GM19468 (cell line): ENCODE results near the gene TRIM5.
"Not testable (repeated sequence)": the region's sequence is repeated elsewhere in the genome, so short reads cannot be mapped to it uniquely, and the experiment has no call there.

Experiments used
- ATAC-seq: cut with Tn5 transposase; IDR thresholded peaks from one replicate; pipeline ENCODE4 v1.9.1; 2021; ENCODE audit warnings: mild to moderate bottlenecking, moderate library complexity, moderate number of reproducible peaks; ENCODE audit not compliant: unreplicated experiment; ENCODE audit errors: extremely low read depth

TRIM5 gene, protein sequence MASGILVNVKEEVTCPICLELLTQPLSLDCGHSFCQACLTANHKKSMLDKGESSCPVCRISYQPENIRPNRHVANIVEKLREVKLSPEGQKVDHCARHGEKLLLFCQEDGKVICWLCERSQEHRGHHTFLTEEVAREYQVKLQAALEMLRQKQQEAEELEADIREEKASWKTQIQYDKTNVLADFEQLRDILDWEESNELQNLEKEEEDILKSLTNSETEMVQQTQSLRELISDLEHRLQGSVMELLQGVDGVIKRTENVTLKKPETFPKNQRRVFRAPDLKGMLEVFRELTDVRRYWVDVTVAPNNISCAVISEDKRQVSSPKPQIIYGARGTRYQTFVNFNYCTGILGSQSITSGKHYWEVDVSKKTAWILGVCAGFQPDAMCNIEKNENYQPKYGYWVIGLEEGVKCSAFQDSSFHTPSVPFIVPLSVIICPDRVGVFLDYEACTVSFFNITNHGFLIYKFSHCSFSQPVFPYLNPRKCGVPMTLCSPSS

DNA sequence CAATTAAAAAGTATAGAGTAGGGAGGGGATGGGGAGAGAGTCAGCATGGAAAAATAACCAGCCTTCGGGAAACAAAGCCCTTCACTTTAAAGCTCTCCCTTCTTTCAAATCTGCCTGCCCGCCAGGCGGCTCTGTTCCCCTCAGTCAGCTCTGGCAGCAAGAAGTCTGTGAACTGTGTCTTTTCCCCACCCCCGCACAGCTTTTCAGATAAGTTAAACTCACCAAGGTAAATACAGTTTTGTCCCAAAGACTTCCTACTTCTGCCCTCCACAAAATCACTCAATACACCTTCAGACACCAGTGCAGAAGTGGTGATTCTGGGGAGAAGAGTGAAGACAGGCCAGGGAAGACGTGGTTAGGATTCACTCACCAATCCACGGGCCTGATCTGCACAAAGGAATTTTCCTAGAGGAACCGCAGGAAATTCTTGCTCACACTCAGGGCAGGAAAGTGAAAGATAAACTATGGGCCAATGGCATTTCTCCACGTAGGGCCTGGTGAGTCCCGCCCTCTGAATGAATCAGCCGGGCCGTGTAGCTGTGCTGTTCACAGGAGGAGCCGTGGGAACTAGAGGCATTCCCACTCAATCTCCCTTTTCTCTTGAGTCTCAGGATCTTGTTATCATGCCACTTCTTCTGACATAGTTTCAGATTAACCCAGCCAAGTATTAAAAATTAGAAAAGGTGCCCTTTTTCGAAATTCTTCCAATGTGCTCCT is at the start of gene TRIM5:
Gene TRIM5, minus strand, starts transcription at position 429 of the 717 bp plus-strand sequence. CDS start 4,897 bp downstream, outside the sequence.
- ATAC-seq, result peak; percentile 40

DNA sequence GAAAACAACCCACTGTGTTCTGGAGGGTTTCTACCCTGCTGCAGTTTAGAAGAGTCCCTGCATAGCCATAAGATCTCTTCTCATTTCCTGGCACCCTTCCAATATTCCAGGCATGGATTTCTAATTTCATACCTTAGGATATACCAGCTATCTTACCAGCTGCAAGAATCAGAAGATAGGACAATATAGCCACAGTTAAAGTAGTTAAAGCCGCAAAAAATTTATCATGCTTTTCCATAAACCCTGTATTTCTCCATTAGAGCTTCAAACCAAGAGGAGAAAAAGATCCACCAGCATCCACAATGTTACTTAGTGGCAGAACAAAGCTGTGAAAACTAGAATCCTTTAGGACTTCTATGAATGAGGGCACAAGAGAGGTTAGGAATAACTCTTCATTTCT is 42.8 kb upstream of the TRIM5 start:
- no peak for ATAC-seq

DNA sequence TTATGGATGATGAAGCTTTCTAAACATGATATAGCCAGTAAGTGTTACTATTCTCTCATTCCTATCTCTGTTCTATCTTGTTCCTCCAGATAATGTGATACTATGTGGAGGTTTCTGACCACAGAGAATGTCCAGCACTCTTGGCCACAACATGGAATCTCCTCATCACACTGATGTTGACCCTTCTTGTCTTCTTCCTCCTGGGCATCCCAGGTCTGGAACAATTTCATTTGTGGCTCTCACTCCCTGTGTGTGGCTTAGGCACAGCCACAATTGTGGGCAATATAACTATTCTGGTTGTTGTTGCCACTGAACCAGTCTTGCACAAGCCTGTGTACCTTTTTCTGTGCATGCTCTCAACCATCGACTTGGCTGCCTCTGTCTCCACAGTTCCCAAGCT is 41.5 kb upstream of the TRIM5 start:
- ATAC-seq, result no peak

DNA sequence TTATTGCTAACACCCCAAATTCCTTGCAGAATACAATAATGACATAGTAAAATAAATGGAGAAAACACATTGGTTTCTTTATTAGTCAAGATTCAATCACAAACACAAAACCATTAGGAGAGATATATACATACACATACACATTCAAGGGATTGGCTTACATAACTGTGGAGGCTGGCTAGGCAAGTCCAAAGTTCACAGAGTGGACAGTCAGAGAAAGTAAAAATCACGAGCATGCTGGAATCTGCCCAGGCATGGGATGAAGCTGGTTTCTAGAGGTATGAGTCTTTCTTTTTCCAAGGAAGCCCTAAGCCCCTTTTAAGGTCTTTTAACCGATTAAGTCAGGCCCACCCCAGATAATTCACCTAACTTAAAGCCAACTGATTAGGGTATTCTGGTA is 37.7 kb upstream of the TRIM5 start:
- no peak for ATAC-seq

DNA sequence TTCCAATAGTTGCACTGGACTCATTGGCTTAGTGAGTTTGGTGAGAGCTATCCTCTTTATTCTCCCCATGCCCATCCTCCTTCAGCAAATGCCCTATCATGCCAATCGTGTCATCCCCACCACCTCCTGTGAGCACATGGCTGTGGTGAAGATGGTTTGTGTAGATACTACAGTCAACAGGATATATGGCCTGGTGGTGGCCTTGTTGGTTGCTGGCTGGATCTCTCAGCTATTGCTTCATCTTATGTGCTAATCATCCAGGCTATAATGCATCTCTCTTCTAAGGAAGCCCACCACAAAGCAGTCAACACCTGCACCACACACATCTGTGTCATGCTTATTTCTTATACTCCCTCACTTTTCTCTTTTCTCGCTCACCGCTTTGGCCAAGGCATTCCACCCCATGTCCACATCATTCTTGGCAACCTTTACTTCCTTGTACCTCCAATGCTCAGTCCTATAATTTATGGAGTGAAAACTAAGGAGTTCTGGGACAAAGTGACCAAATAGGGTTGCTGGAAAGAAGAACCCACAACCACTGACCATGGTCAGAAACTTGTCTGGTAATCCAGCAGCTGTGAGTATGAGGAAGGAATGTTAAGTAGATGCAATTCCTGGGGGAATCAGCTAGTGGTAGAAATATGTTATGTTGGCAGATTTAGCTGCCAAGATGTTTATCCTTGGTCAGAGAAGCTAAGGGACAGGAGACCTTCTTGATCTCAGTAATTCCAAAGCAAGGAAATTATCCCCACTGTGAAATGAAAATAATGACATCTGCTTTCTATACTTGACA is 35.0 kb upstream of the TRIM5 start:
- no peak for ATAC-seq

DNA sequence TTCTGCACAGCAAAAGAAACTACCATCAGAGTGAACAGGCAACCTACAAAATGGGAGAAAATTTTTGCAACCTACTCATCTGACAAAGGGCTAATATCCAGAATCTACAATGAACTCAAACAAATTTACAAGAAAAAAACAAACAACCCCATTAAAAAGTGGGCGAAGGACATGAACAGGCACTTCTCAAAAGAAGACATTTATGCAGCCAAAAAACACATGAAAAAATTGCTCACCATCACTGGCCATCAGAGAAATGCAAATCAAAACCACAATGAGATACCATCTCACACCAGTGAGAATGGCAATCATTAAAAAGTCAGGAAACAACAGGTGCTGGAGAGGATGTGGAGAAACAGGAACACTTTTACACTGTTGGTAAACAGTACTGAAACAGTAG is 31.6 kb upstream of the TRIM5 start:
- not testable (repeated sequence) for ATAC-seq

DNA sequence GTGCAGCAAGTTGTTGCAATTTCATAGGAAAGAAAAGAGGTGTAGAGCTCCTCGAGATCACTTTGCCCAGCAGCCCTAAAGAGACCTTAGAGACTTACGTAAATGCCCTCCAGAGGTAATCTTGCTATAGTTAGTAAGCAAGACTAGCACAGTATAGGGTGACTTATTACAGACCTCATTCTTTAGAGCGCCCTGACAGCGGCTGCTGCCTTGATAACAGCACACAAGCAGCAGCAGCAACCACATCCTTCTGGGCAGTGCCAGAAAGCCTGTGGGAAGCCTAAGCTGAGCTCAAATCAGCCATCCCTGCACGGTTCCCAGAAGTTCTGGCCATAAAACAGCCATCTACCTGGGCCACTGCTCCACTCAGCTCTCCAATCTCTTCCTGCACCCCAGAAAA is 28.8 kb upstream of the TRIM5 start:
- ATAC-seq, result no peak

DNA sequence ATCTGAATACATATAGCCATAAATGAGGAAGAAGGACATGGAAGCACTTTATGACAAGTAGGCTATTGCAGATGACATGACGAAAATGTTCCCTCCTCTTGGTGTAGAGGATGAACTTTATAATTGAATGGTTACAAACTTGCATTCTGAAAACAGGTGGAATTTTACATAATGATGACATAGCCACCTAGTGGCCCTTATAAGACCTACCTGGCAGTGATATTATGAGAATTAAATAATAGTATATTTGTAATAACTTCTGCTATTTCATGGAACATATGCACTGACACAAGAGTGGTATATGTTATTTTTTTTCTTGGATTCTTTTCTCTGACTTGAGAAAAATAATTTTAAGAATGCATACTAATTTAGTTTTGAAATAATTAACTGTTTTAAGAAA is 27.6 kb upstream of the TRIM5 start:
- no peak for ATAC-seq

DNA sequence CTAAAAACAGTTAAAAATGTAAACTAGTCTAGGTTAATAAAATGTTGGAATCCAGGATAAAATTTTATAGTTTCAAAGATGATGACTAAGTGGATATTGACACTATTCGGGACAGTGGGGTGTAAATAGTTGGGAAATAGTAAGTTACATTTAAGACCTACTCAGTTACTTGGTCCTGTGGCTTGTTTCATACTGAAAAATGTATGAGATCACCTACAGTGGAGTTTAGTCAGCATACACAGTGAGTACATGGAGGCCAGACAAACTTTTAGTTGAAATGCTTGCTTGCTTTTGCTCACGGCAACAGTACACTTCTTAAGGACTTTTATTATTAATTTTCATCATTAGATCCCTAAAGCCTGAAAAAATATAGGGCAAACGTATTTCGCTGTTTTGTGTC is 20.8 kb upstream of the TRIM5 start:
- ATAC-seq, result no peak

DNA sequence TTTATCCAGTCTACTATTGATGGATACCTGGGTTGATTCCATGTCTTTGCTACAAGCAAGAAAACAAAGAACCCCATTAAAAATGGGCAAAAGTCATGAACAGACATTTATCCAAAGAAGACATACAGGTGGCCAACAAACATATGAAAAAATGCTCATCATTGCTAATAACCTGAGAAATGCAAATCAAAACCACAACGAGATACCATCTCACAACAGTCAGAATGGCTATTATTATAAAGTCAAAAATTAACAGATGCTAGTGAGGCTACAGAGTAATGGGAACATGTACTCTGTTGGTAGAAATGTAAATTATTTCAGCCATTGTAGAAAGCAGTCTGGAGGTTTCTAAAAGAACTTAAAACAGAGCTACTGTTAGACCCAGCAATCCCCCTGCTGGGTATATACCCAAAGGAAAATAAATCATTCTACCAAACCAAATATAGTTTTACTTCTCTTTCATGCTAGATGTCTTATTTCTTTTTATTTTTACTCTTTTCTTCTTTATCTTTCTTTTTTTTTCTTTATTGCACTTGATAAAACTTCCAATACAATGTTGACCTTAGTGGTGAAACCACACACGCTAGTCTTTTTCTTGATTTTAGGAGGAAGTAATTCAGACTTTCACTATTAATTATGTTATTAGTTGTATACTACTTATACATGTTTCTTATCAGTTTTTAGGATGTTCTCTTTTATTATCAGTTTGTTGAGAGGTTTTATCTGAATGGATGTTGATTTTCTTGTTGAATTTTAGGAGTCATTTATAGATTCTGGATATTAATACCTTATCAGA is 19.1 kb upstream of the TRIM5 start:
- peak; percentile 85 for ATAC-seq

DNA sequence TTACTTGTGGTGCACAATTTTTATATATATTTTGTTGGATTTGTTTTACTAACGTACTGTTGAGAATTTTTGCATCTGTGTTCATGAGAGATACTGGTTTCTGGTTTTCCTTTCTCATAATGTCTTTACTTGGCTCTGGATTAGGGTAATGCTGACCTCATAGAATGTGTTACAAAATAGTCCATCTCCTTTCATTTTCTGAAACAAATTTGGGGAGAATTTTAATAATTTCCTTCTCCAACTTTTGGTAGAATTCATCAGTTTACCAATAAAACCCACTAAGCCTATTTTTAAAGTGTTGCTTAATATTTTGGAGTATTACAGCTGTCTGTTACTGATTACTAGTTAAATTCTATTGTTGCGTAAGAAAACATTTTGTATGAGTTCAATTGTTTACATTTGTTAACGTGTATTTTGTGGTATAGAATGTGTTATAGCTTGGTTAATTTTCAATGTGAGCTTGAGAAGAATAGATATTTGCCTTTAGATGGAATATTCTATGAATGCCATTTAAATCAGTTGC is 16.2 kb upstream of the TRIM5 start:
- ATAC-seq, result no peak

DNA sequence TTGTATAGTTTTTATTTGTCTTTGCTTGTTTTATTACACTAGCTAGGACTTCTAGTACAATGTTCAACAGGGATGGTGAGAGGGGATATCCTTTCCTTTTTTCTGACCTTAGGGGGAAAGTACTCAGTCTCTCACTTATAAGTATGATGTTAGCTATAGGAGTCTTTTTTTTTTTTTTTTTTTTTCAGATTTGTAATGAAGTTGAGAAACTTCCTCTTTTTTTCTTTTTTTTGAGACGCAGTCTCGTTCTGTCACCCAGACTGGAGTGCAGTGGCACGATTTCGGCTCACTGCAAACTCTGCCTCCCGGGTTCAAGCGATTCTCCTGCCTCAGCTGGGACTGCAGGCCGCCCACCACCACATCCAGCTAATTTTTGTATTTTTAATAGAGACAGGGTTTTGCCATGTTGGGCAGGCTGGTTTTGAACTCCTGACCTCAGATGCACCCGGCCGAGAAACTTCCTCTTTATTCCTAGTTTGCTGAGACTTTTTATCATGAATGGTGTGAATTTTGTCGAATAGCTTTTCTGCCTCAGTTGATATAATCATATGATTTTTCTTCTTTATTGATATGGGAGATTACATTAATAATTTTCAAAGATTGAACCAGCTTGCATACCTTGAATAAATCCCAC is 15.7 kb upstream of the TRIM5 start:
- ATAC-seq, result no peak

DNA sequence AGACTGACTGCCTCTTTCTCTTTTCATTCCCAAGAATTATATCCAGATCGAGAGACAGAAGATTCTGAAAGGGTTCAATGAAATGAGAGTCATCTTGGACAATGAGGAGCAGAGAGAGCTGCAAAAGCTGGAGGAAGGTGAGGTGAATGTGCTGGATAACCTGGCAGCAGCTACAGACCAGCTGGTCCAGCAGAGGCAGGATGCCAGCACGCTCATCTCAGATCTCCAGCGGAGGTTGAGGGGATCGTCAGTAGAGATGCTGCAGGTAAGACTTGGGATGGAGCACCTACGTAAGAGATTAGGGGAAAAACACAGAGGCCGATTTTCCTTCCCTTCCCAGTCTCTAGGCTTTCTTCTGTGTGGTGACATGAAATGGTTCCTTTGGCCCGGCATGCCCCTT is 13.4 kb upstream of the TRIM5 start:
- ATAC-seq, result no peak

DNA sequence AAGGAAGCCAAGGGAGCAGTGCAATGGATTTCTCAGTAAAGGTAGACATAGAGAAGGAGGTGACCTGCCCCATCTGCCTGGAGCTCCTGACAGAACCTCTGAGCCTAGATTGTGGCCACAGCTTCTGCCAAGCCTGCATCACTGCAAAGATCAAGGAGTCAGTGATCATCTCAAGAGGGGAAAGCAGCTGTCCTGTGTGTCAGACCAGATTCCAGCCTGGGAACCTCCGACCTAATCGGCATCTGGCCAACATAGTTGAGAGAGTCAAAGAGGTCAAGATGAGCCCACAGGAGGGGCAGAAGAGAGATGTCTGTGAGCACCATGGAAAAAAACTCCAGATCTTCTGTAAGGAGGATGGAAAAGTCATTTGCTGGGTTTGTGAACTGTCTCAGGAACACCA is 11.3 kb upstream of the TRIM5 start:
- ATAC-seq, result no peak

DNA sequence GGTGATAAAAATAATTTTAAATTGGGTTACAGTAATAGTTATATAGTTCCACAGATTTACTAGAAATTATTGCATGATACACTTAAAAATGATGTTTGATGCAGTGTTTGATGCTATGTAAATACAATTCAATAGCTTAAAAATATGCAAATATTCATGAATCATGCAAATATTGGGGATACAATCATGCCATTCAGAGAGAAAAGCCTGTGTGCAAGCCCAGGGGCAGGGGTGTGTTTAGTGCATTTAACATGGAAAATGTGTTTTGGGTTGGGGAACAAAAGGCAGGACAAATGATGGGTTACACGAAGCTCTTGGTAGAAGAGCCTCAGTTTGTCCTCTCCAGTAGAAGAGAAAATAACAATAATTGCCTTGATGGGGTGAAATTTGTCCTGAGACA is 10.7 kb upstream of the TRIM5 start:
- no peak for ATAC-seq

DNA sequence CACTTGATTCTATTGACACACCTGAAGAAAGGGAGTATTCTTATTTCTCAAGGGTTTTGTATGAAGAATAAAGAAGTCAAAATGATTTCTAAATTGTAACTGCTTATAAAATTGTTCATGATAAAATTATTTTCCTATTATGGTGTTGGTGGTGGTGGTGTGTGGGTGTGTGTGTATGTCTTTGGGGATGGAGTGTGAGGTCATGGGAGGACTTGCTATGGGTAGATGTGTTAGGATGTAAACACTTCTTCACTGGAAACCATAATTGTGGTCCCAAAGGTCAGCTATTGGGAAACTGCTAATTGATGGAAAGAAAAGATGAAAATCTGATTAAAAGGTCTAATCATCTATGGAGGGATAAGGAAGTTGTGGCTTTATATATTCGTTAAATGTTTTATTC is 9.8 kb upstream of the TRIM5 start:
- no peak for ATAC-seq

DNA sequence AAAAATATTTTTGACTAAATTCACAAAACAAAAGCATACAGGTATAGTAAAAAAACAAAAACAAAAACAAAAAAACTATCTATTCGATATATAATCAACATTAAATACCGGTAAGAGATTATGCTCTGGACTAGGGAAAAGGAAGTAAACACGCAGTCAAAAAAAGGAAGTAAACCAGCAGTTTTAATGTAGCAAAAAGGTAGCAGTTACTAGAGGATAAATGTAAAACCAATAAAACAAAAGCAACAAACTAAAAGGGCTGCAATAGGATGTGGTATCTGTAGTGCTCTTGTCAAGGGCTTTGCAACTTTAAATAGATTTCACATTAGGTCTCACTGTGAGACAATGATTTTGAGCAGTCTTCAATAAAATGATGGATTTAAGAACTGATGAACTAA is 7.1 kb upstream of the TRIM5 start:
- no peak for ATAC-seq

DNA sequence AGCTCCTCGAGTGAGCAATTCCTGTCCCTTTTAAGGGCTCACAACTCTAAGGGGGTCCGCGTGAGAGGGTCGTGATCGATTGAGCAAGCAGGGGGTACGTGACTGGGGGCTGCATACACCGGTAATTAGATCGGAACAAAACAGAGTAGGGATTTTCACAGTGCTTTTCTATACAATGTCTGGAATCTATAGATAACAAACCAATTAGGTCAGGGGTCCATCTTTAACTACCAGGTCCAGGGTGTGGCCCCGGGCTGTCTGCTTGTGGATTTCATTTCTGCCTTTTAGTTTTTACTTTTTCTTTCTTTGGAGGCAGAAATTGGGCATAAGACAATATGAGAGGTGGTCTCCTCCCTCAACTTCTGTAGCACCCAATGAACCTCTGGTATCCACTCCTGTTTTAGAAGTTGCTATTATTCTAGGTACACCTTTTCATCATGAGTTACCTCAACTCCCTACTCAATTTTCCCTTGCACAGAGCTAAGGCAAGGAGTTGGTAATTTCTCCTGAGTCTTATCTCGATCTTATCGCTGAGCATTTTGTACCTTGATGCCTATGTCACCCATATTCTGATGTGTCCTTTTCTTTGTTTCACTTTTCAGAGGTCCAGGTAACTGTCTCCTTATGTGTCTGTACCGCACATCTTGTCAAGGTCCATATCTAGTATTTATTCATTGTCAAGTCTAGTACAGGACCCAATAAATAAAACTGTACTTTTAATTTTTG is 6.5 kb upstream of the TRIM5 start:
- not testable (repeated sequence) for ATAC-seq

DNA sequence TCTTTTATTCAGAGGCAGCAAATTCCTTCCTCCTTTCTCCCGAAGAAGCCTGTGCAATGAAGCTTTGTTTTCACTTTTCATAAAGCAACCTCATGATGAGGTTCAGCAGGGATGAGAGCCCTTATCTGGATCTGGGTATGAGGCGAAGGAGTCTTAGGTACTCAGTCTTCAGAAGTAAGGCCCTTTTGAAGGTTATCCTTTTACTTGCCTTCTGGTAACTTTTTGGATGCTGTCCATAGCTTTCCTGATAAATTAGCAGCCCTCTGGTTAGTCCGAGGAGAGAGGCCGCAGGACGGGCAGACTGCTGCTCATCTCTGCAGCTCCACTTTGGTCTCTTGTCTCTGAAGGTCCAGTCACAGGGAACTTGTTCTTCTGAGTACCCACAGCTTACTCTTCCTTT is 5.9 kb upstream of the TRIM5 start:
- no peak for ATAC-seq
